Peyer's patch (tissue), 4 donors: Measurements from ENCODE around the gene BHLHE41. TPM values are rescaled to one million over a fixed set of nuclear protein-coding genes. Genes with fewer than 3 reads are reported as not detected.
A peak's percentile ranks its signal among the peaks of the same experiment; 100 is the strongest.

ENCODE experiments used
- DNase-seq, 3 donors: peaks; one replicate each; pipeline ENCODE4 v3.0.0-alpha.2; 2017 to 2019
- H3K27ac ChIP-seq, 4 donors: fragments of 200-600 bp; sonication (generic); one replicate each; pipeline ENCODE4 v1.5.1; 2016 to 2019
- H3K27me3 ChIP-seq, 2 donors: fragments of 200-600 bp; sonication (generic); one replicate each; pipeline ENCODE4 v1.5.1; 2019
- H3K36me3 ChIP-seq, 3 donors: fragments of 200-600 bp; sonication (generic); one replicate each; pipeline ENCODE4 v1.5.1; 2016 to 2019
- H3K4me1 ChIP-seq, 4 donors: fragments of 200-600 bp; sonication (generic); one replicate each; pipeline ENCODE4 v1.5.1; 2016 to 2019
- H3K4me3 ChIP-seq, 4 donors: fragments of 200-600 bp; sonication (generic); 1 replicate in 3 of 4; 2 replicates in 1 of 4; pipeline ENCODE4 v1.5.1; 2016 to 2019; ENCODE audit warnings: mild to moderate bottlenecking in 1 of 4
- H3K9me3 ChIP-seq, 4 donors: fragments of 200-600 bp; sonication (generic); one replicate each; pipeline ENCODE4 v1.5.1; 2016 to 2019; ENCODE audit warnings: mild to moderate bottlenecking in 1 of 4
- CTCF ChIP-seq, 6 experiments: fragments of 450-650 bp in 4 of 6; fragments of 200-600 bp in 2 of 6; sonication (generic) in 1 of 6; IDR thresholded peaks; one replicate each; pipeline ENCODE4 v1.5.1; 2017 to 2019; ENCODE audit warnings: antibody characterized with exemption in 6 of 6, mild to moderate bottlenecking in 3 of 6, moderate library complexity in 1 of 6
- POLR2A ChIP-seq, 2 donors: fragments of 450-650 bp; IDR thresholded peaks; one replicate each; pipeline ENCODE4 v1.5.1; 2017; ENCODE audit warnings: antibody characterized with exemption in 2 of 2, mild to moderate bottlenecking in 2 of 2, moderate library complexity in 2 of 2
- total RNA-seq, 4 donors: library from RNA; depleted of rRNA; stranded (reverse); fragments of >200 nt; gene quantifications; one replicate each; pipeline ENCODE4 v1.1.0, GENCODE V29; 2016

BHLHE41 gene
- total RNA-seq, 4 donors from 2014 or later, result 0.18 to 11.6 (median 2.2) TPM

DNA sequence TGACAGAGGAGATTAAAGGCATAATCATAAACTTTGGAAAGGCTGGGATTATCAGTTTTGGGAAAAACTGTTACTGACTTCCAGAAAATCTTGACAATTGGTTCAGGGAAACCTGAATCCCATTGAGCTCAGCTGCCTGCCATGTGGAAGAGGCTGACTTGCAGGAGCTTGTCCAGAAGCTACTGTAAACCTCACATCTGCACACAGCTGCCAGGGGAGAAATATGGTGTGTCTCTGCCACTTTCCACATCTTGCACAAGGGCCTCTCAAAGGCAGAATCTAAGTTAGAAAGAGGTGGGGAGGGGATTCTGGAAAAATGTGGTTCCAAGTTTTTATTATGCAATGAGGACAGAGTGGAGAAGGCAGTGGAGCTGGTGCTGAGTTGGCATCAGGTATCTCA lies 8.7 kb upstream of the BHLHE41 start:
- TF ChIP-seq POLR2A (IDR thresholded peaks at IDR 0.05), result no peak
- no peak for TF ChIP-seq CTCF (IDR thresholded peaks at IDR 0.05)
- Histone ChIP-seq H3K4me1 (peaks cover 0 to 8% (median 0%) of the 10 kb centered on the region in 4 donors), H3K27me3 (no peaks in the 10 kb centered on the region), H3K4me3 (no peak overlapping the region), H3K36me3 (no peaks in the 10 kb centered on the region), H3K27ac (no peak overlapping the region), H3K9me3 (no peaks in the 10 kb centered on the region)
- DNase-seq, result no peak

DNA sequence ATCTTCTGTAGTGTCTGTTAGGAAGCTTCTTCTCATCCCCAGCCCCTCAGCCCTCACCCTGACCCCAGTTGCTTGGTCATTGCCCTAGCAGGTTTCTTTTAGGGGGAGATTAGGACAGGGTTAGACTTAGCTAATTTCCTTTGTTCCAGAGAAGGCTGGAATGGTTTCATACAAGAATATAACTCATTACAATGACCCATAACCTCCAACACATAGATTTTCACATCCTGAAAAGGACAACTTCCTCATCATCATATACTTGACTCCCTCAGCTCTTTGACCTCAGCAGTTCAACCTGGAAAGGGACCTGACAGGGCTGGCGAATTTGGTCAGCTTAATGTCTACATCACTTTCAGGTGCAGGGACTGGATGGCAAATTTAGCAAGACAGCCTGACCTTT lies 8.0 kb upstream of the BHLHE41 start:
- Histone ChIP-seq H3K36me3 (no peaks in the 10 kb centered on the region), H3K27ac (no peak overlapping the region), H3K4me3 (no peak overlapping the region), H3K9me3 (no peaks in the 10 kb centered on the region), H3K27me3 (no peaks in the 10 kb centered on the region), H3K4me1 (peaks cover 0 to 8% (median 0%) of the 10 kb centered on the region in 4 donors)
- TF ChIP-seq POLR2A (IDR thresholded peaks at IDR 0.05) (no peak), CTCF (IDR thresholded peaks at IDR 0.05) (no peak)
- no peak for DNase-seq

GRCh38 chr12:26131936-26132335 lies 7.1 kb upstream of the BHLHE41 start:
- Histone ChIP-seq H3K9me3 (no peaks in the 10 kb centered on the region), H3K4me3 (no peak overlapping the region), H3K36me3 (no peaks in the 10 kb centered on the region), H3K27me3 (no peaks in the 10 kb centered on the region), H3K27ac (no peak overlapping the region), H3K4me1 (peaks cover 0 to 8% (median 0%) of the 10 kb centered on the region in 4 donors)
- TF ChIP-seq CTCF (IDR thresholded peaks at IDR 0.05), result no peak
- no peak for TF ChIP-seq POLR2A (IDR thresholded peaks at IDR 0.05)
- DNase-seq, result no peak

DNA sequence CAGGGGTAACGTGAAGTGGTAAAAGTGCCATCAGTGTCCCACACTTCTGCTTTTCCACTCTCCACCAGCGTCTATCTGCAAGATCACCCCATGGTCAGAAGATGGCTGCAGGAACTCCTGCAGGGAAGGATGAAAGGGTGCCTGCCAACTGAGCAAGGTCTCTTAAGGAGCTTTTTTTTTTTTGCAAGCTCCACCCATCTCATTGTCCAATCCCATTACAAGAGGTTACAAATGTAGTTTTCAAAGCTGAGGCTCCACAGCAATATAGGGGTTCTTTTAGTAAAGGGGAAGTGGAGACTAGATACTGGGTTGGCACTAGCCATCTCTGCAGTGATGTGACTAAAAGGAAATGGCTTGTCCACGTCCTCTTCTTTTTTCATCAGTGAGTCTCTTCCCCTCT lies 5.9 kb upstream of the BHLHE41 start:
- Histone ChIP-seq H3K27ac (peak overlapping the region in 1 of 4 donors; percentile 43), H3K9me3 (no peaks in the 10 kb centered on the region), H3K4me3 (no peak overlapping the region), H3K36me3 (no peaks in the 10 kb centered on the region), H3K27me3 (no peaks in the 10 kb centered on the region), H3K4me1 (peaks cover 0 to 8% (median 2%) of the 10 kb centered on the region in 4 donors)
- peak in 1 of 3 donors; percentile 47 for DNase-seq
- TF ChIP-seq CTCF (IDR thresholded peaks at IDR 0.05), result no peak
- TF ChIP-seq POLR2A (IDR thresholded peaks at IDR 0.05), result no peak

- no peak for TF ChIP-seq CTCF (IDR thresholded peaks at IDR 0.05)
- no peak for TF ChIP-seq POLR2A (IDR thresholded peaks at IDR 0.05)
- Histone ChIP-seq H3K4me1 (peaks cover 0 to 16% (median 2%) of the 10 kb centered on the region in 4 donors), H3K27ac (no peak overlapping the region), H3K9me3 (no peaks in the 10 kb centered on the region), H3K27me3 (no peaks in the 10 kb centered on the region), H3K4me3 (no peak overlapping the region), H3K36me3 (no peaks in the 10 kb centered on the region)
- DNase-seq, result no peak
Observed at GRCh38 chr12:26128168-26128567, 3.3 kb upstream of the BHLHE41 start.

- Histone ChIP-seq H3K9me3 (no peaks in the 10 kb centered on the region), H3K27me3 (no peaks in the 10 kb centered on the region), H3K36me3 (no peaks in the 10 kb centered on the region), H3K4me3 (no peak overlapping the region), H3K27ac (no peak overlapping the region), H3K4me1 (peaks cover 0 to 21% (median 2%) of the 10 kb centered on the region in 4 donors)
- TF ChIP-seq POLR2A (IDR thresholded peaks at IDR 0.05) (no peak), CTCF (IDR thresholded peaks at IDR 0.05) (no peak)
- no peak for DNase-seq
Observed at GRCh38 chr12:26127404-26127803, 2.6 kb upstream of the BHLHE41 start.
